Loucy (cell line): ENCODE data around the gene NOTO.

Source experiments
- CTCF ChIP-seq: fragments of 200-600 bp; sonication (generic); conservative IDR thresholded peaks from 2 replicates; pipeline ENCODE4 v1.5.1; 2014; ENCODE audit warnings: mild to moderate bottlenecking, antibody characterized with exemption, low read length
- EZH2phosphoT487 ChIP-seq: fragments of 200-600 bp; IDR thresholded peaks from 2 replicates; pipeline ENCODE4 v1.6.1; 2018; ENCODE audit warnings: antibody characterized with exemption, mild to moderate bottlenecking, moderate library complexity, borderline replicate concordance

GRCh38 chr2:73212098-73212447 lies 9.7 kb downstream of the NOTO start:
- TF ChIP-seq CTCF (no peak), EZH2phosphoT487 (no peak)
